GM21360 (cell line): ENCODE data around the gene PLD3.
A peak's percentile ranks its signal among the peaks of the same experiment; 100 is the strongest.

Experiments
- ATAC-seq: cut with Tn5 transposase; IDR thresholded peaks from one replicate; pipeline ENCODE4 v1.9.1; 2021; ENCODE audit warnings: mild to moderate bottlenecking, moderate library complexity; ENCODE audit not compliant: unreplicated experiment

Gene PLD3

DNA sequence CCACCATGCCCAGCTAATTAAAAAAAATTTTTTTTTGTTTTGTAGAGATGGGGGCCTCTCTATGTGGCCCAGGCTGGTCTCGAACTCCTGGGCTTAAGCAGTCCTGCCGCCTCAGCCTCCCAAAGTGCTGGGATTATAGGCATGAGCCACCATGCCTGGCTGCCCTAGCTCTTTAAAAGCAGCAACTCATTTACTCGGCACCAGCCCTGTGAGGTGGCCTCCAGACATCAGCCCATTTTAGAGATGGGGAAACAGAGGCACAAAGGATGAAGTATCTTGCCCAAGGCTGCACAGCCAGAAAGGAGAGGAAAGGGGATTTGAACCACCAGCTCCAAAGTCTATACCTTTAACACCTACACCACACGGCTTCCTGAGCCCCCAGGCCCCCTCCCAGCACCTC lies 64.4 kb downstream of the PLD3 start:
- ATAC-seq: no peak

DNA sequence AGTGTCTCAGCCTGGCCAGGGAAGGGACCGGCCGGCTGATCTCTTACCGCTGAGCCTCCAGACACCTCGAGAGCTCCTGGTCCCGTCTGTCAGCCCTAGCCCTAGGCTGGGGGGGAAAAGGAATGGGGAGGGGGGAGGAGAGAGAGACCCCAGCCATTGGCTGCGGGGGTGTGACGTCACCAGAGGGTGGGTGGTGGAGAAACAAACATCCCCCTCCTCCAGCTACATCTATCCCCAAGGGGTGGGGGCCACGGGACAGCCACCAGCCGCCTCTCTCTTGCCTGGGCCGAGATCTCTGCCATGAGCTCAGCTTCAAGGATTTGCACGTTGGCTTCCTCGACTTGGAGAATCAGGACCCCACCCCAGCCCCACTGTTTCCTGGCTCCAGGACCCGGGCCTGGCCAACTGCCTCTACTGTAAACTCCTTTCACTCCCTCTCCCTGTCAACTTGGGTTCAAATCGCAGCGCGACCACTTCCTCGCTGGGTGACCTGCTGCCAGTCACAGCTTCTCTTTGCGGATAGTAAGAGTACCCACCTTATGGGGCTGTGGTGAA lies 64.9 kb downstream of the PLD3 start, which contains the start of gene PRX:
Gene PRX, minus strand, starts transcription at position 88 of the 555 bp plus-strand sequence. CDS start 5,446 bp downstream, outside the sequence.
- no peak for ATAC-seq

DNA sequence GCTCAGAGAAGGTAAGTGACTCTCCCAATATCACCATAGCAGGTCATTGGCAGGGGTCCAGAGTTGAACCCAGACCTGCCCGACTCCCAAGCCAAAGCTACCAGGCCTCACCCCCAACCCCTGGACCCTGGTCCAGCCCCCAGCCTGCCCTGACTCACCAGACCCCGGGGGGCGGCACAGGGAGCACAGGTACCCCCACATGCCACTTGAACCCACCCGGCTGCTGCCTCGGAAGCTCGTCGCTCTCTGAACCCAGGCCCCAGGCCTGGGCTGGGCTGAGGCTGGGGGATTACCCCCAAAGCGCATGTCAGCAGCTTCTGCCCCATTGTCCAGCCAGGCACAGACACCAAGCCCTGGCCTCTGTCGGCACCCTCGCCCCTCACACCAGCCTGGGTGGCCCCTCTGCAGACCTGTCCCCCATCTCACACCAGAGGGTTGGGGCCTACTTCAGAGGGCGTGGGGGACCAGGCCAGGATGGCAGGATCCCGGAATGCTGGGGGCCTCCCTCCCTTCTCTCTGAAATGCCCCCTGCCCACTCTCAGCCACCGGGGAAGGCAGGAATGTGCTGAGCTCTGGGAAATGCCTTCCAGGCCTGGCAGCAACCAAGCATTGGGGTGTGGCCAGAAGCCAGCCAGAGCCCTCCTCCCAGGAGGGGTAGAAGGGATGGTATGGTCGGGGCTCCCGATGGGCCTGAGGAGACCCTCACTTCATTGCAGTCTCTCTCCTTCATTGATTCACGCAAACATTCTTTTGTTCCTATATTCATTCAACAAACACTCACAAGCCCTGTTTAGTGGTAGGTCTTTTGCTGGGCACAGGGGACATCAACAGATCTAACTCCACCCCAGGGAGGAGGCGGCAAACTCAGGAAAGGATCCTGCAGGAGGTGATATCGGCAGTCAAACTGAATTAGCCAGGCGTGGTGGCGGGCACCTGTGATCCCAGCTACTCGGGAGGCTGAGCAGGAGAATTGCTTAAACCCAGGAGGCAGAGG lies 66.3 kb downstream of the PLD3 start:
- no peak for ATAC-seq

DNA sequence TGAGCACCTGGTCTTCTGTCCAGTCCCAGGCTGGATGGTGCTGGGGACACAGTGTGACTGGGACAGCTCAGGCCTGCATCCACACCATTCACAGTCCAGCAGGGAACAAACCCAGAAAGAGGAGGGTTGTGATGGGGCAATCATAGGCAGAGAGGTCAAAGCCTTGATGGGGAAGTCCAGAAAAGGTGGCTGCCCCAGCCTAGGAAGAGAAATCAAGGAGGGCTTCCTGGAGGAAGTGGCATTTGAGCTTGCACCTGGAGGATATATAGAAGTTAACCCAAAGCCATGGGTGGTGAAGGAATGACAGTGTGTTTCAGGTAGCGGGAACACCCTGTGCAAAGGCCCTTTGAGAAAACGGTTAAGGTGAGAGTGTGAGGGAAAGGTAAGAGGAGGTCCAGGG lies 67.3 kb downstream of the PLD3 start:
- no peak for ATAC-seq

DNA sequence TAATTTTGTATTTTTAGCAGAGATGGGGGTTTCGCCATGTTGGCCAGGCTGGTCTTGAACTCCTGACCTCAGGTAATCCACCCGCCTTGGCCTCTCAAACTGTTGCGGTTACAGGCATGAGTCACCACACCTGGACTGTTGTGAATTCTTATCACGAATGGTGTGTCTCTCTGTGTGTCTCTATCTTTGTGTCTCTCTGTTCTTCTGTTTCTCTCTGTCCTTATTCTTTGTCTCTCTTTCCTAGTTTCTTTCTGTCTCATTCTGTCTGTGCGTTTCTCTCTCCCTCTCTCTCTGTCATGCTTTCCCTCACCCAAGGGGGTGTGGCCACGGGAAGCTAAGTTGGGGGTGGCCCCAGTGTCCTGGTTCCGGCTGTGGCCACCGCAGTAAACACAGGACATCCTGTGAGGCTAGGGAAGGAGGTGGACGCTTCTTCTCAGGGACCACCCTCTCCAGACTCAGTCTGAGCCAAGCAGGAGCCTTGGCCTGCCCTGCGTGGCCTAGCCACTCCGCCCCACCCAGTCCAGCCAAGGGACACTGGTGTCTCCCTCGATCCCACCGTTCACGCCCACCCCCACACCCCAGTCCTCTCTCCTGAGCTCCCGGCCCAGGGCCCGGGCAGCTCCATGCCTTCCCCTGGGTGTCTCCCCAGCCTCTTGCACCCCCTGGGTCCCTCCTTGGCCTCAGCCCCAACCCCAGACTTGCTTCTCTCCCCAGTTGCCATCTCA lies 68.6 kb downstream of the PLD3 start:
- ATAC-seq: no peak

DNA sequence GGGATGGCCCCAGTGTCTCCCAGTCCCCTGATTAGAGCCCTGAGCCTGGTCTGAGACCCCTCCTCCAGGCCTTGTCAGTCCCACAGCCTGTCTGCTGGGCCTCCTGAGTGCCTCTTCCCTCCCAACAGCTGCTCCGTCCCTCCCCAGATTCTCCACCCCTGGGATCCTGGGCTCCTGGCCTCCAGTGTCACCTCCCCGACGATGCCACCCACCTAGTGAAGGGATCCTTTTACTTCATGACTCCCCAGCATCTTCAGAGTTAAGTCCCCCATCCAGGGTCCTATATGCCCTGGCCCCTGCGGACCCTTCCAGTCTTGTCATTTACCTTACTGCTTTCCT lies 69.1 kb downstream of the PLD3 start:
- ATAC-seq: no peak

DNA sequence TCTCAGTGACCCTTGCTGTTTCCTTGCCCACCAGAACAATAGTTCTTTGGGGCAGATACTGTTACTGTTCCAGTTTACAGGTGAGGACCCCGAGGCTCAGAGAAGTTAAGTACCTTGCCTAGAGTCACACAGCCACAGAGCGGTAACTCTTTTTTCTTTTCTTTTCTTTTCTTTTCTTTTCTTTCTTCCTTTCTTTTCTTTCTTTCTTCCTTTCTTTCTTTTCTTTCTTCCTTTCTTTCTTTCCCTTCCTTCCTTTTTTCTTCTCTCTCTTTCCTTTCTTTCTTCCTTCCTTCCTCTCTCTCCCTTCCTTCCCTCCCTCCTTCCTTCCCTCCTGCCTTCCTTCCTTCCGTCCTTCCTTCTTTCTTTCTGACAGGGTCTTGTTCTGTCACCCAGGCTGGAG lies 69.5 kb downstream of the PLD3 start:
- ATAC-seq: no peak

DNA sequence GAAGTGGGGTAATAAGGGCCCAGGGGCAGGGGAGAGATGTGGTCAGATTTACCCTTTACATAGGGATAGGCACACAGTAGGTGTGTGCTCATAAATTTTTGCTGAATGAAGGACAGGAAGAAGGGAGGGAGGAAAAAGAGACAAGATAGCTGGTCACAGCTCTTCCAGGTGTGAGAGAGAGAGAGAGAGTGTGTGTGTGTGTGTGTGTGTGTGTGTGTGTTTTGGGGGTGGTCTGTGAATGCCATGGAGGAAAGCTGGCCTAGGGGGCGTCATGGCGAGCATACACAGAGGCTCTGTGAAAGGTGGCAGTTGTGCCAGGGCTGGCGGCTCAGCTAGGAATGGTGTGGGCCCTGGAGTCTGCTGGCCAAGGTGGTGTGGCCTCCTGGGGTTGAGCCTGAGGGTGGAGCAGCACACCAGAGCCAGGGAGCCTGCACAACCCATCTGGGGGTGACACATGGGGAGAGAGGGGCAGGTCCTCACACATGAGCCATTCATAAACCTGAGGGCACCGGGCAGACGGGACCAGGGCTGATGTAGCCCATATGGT lies 70.6 kb downstream of the PLD3 start:
- no peak for ATAC-seq

DNA sequence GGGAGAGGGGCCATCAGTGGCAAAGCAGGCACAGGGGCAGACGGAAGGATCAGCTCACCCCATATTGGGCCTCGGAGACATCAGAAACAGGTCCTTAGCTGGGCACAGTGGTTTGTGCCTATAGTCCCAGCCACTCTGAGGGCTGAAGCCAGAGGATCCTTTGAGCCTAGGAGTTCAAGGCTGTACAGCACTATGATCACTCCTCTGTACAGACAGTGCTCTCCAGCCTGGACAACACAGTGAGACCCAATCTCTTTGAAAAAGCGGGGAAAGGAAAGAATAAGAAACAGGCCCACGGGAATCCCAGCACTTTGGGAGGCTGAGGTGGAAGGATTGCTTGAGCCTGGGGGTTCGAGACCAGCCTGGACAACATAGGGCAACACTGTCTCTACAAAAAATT lies 71.3 kb downstream of the PLD3 start:
- no peak for ATAC-seq

DNA sequence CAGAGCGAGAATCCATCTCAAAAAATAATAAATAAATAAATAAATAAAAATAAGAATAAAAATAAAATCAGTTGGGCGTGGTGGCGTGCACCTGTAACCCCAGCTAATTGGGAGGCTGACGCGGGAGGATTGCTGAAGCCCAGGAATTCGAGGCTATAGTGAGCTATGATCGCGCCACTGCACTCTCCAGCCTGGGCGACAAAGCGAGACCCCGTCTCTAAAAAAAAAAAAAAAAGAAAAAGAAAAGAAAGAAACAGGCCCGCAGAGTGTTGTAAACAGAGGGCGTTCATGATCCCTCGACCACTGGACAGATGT lies 71.9 kb downstream of the PLD3 start:
- ATAC-seq: no peak

DNA sequence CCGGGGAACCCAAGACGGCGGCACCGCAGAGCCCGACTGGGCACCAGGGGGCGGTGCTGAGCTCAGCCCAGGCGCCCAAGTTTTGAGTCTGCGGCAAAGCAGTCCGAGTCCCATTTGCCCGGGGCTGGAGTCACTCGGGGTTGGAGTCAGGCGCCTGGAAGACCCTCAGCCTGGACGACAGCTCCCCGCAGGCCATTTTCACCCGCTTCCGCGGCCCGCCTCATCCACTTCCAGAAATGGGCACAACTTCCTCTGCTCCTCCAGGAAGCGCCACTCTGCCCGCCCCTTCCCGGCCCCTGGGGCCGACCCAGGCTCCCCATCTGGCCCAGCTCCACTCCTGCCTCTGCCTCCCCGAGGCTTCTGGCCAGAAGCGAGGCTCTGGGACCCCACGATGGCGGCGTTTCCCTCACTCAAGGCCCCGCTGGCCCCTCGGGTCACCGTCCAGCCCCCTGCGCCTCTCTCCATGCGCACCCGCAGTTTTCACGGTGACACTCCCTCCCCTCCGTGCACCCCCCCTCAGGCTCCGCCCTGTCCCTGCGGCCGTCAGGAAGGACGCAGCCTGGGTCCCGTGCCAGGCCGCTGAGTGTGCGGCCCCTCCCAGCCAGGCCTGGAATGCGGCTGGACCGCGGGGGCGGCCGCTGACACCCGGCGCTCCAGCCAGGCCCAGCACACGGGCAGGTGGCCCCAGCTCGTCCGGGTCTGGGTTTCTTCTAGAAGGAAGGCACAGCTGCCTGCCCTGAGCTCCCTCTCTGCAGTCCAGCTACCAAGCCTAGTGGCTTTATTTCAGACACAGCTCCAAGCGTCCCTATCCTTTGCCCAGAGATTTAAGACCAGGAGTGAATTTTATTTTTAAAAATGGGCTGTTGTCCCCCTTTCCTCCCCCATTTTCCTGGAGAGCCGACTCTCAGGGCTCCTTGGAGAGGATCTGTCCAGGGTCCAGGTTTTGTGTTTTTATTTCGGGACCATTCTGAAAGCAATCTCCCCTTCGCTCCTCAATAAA lies 72.6 kb downstream of the PLD3 start:
- ATAC-seq: no peak

DNA sequence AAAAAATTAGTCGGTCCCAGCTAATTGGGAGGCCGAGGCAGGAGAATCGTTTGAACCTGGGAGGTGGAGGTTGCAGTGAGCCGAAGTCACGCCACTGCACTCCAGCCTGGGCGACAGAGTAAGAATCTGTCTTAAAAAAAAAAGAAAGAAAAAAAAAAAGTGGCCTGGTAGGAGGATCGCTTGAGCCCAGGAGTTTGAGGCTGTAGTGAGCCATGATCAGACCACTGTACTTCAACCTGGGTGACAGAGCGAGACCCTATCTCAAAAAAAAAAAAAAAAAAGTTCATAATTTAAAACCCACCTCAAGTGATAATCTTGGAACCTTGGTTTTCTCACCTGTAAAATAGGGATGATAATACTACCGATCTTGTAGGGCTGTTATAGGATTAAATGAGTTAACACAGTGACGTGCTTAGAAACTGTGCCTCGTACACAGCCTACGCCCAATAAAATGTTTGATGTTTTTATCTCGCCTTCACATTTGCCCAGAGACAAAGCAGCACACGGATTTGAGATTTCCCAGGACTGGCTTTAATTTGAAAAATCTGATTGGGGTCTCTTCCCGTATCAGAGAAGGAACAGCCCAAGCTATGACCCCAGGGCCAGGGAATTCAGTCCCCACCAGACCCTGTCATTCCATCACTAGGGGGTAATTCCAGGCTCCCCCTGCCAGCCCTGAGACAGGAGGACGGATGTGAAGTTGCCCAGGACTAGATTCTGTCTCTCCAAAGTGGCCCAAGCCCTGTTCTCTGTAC lies 73.7 kb downstream of the PLD3 start:
- ATAC-seq: no peak

DNA sequence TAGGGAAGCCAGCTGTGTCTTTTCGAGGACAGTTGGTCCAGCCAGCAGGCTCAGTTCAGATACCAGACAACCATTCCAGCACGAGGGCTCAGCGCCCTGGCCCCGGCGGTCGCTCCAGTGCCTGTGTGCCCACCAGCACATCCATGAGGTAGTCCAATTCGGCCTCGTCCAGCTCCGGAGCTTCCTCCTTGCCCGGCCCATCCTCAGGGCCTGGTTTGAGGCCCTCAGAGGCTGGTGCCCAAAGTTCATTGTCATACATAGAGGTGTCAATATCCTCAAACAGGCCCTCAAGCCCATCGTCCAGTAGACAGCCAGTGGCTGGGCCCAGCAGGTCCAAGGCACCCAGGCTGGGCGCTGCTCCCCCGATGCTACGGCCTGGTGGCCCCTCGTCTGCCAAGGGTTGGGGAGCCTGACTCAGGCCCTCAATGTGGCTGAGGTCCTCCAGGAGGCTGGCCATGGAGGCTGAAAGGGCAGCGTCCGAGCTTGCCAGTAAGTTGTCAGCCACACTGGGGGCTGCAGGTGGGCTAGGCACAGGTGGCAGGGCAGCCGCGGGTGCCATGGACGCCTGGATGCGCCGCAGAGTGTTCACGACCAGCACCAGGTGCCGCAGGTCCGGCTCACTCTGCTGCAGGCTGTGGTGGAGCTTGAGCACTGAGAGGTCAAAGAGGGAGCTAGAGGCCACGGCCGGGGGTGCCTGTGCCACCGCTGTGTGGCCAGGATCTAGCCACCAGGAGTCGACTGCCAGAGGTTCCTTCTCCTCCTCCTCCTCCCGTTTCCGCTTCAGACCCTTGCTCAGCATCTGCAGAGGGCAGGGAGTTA lies 74.5 kb downstream of the PLD3 start:
- no peak for ATAC-seq

DNA sequence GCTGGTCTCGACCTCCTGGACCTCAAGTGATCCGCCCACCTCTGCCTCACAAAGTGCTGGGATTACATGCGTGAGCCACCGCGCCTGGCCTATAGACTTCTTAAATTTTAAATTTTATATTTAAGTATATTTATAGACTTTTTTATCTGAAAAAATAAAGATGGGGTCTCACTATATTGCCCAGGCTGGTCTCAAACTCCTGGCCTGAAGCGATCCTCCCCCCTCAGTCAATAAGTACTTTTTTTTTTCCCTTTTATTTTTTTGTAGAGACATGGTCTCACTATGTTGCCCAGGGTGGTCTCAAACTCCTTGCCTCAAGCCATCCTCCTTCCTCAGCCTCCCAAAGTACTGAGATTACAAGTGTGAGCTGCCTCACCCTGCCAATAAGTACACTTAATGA lies 75.4 kb downstream of the PLD3 start:
- no peak for ATAC-seq

DNA sequence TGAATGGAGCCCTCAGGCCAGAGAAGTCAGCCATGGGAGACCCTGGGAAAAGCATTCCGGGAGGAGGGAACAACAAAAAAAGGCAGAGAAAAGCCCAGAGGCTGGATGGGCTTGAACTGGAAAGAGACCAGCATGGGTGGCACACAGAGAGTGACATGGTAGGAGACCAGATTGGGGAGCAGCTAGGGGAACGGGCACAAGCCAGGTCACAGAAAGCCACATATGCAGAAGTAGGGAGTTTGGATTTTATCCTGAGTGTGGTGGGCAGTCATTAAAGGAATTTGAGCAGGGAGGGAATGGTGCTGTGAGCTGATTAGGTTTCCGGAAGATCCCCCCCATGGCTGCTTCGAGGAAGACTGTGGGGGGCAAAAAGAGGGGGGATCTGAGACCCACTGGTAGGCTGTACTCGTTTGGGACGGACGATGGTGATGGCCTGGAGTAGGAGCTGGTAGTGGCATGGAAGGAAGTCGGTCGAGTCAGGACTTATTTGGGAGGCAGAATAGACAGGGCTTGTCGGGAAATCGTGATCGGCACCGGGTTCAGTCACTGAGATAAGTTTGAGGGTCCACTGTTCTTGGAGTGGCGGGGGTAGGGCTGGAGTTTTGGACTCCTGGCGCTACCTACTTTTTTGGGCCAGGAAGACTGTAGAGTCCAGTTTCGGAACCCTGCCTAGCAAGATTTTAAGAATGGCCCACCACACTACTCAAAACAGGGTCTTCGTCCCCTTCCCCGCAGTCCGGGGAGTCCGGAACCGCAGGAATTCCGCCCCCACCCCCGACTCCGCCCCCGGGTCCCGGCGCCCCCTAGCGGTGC lies 76.3 kb downstream of the PLD3 start:
- ATAC-seq: no peak

DNA sequence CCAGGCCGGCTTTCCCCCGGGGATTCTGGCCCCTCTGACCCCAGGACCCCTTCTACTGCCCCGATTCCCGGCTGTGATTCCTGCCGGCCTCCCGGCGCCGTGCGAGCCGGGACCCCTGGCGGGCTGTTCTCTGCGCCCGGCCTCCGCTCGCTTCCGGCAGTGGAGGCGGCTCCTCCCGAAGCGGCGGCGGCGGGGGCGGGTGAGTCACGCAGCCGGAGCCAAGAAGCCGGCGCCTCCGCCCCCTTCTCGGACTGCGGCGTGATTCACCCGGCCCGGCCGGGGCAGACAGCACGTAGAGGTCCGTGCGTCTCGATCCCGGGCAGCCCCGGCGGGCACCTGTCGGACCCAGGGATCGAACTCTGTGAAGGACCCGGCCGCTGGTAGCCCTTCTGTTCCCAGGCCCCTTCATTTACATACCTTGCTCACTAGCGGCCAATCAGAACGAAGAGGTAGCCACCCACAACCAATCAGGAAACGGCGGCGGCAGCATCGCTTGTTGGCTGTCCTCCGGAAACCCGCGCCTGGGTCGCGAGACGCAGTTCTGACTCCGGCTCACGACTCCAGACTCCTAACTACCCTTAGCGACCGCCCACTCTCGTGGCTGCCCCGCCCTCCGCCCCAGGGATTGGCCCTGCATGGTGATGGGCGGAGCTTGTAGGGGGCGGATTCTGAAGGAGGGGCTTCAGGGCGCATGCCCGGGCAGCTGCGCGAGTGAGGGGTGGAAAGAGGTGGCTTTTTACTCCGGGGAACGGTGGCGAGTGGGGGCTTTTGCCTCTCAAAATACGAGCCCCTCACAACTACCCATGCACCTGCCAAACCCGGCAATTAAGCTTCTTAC lies 77.2 kb downstream of the PLD3 start, which contains the start of gene SERTAD1:
Gene SERTAD1, minus strand, starts transcription at position 543 of the 838 bp plus-strand sequence. CDS start 2,446 bp downstream, outside the sequence.
- ATAC-seq: peak; percentile 73
